Stomach (tissue), 4 donors: ENCODE measurements around the gene UBR4.

ENCODE experiments used
- CTCF ChIP-seq, 7 experiments: fragments of 450-650 bp in 4 of 7; fragments of 200-600 bp in 3 of 7; sonication (generic) in 3 of 7; IDR thresholded peaks; one replicate each; pipeline ENCODE4 v1.5.1; 2016 to 2019; ENCODE audit warnings: antibody characterized with exemption in 7 of 7, control low read depth in 2 of 7, mild to moderate bottlenecking in 1 of 7
- POLR2A ChIP-seq, 4 donors: fragments of 450-650 bp; IDR thresholded peaks; one replicate each; pipeline ENCODE4 v1.6.1; 2016; ENCODE audit warnings: antibody characterized with exemption in 4 of 4, control low read depth in 2 of 4, mild to moderate bottlenecking in 1 of 4, moderate library complexity in 1 of 4

- TF ChIP-seq CTCF (IDR thresholded peaks at IDR 0.05): no peak
- TF ChIP-seq POLR2A (IDR thresholded peaks at IDR 0.05): no peak
These were observed 70.4 kb downstream of the UBR4 start for GRCh38 chr1:19139711-19140110.
